Measurements from ENCODE around the gene IMMP2L.
"Not testable (repeated sequence)": the region's sequence is repeated elsewhere in the genome, so short reads cannot be mapped to it uniquely, and the experiment has no call there.

Gene IMMP2L

DNA sequence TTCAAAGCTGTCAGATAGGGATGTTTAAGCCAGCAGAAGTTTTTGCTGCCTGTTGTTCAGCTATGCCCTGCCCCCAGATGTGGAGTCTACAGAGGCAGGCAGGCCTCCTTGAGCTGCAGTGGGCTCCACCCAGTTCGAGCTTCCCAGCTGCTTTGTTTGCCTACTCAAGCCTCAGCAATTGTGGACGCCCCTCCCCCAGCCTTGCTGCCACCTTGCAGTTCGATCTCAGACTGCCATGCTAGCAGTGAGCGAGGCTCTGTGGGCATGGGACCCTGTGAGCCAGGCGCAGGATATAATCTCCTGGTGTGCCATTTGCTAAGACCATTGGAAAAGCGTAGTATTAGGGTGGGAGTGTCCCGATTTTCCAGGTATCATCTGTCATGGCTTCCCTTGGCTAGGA is 901.7 kb downstream of the IMMP2L start:
- DNase-seq: not testable (repeated sequence)

DNA sequence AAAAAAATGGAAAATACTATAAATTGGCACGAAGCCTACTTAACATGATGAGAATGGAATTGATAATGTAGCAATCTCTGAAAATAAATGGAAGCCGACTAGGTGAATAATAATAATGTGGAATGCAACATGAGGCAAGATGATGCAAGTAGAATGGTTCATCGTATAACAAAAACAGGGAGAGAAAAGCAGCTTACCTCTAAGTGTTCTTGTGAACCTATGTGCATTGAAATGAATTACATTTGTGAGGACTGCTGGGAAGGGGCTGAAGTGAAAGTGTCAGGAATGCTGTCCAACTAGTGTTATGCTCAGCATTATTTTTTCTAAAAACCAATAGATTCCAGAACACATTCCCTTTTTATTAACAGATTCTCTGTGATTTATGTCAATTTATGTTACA is 912.0 kb downstream of the IMMP2L start:
- DNase-seq: no peak

DNA sequence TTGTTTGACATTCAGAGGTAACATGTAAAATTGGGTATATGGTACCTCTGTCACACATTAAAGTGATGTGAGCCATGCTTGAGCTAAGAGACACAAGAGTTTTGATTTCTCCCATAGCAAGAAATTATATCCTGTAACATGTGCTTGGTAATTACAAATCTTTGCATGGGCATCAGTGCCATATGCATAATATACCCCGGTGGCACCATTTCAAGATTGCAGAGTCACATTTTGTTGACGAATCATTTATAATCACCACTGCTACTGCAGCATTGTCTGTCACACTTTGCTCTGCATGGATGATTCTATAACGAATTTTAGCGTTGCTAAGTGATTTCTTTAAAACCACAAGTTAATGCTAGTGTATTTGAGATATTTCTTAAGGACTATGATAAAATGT is 915.0 kb downstream of the IMMP2L start:
- DNase-seq: no peak

DNA sequence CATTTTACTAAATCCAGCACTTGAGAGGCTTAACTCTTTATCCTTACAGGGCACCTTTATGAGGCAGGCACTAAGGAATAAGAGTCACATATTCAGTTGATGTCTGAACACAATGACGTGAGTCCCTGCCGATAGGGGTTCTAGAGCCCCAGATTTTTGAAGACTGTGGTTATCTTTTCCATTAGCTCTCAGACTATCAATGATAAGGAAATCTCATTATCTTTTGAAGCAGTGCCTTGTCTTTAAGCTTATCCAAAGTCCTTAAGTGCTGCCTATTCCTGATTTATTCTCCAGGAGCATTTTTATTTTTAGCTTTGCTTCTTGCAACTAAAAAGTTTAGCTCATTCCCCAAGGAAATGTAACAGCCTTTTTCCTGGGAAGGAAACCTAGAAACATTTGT is 915.5 kb downstream of the IMMP2L start:
- DNase-seq: no peak

DNA sequence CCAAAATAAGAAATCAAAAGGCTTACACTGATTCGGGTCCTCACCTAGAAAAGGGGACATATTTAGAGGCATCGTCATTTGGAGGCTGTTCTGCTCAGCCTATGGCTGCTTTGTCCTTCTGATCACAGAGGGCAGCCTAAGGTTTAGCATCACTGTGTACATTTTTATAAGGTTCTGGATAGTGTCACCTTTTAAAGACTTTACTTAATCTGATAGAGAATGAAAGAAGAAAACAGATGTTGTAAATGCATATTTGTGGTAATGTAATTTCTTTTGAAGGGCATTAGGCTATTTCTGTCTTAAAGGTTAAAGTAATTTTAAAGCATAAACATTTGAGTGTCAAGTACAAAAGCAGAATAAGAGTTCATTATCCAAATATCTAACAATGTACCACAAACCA is 916.7 kb downstream of the IMMP2L start:
- DNase-seq: no peak

DNA sequence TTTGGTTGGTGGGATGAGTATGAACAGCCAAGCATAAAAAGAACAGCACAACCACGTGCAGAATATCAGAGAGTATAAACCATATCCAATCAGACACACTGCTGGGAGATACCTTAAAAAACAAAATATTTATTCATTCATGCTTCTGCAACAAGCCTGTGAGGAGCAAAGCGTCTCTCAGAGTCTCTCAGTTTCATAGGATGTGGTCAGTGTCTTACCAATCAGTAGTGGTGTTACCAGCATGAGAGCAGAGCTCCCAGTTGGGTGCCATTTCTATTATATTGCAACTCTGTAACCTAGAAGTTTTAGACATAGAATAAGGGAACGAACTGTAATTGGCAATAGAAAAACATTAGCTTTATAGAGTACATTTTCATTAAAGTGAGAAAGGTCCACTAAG is 917.2 kb downstream of the IMMP2L start:
- no peak for DNase-seq

DNA sequence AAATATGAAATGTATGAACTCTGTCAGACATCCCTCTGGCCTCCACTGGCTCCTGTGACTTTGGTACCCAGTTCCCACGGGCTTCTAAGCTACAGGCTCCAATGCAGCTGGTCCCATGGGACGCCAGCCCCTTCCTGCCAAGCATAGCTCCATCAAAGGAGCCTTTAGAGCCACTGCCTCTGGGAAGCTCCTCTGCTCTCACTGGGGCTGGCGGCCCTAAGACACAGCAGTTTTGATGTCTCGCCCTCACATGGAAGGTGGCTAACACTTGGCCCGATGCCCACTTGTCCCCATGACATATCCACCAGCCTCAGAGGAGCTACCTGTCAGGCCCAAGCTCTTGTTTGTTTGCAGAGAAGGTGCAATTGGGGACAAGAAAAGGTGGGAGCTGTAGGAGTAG is 925.0 kb downstream of the IMMP2L start:
- DNase-seq: no peak

DNA sequence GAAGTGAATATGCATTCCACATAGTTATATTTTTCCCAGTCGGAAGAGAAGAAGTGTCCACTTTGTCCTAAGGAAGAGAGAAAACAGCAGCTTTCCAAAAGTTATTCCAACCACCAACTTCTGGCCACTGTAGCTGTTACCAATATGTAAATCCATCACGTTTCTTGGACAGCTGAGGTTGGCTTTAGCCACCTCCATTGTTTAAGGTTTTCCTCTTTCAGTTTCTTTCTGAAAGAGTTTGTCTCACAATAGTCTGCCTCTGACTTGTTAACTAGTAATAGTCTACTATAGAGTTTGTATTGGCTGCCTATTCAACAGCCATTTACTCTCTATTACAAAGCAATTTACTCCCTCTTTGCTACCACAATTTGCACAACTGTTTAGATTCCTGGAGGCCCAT is 929.0 kb downstream of the IMMP2L start:
- DNase-seq: no peak

DNA sequence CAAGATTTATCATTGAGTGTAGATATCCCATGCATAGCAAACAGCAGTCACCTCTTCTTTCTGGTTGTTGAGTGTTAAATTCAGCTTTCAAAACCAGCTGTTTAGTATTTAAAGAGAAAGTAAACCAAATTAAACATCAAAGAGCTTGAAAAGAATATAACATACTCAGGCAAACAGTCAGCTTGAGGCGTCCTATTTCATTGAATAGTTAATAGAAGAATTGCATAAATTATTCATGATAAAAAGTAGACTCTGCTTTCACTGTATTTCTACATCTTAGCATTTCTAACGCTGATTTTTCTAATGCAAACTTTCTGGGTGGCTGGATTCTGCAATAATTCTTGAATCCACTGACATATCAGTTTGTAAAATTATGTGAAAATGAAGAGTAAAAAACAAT is 935.9 kb downstream of the IMMP2L start:
- DNase-seq: no peak

DNA sequence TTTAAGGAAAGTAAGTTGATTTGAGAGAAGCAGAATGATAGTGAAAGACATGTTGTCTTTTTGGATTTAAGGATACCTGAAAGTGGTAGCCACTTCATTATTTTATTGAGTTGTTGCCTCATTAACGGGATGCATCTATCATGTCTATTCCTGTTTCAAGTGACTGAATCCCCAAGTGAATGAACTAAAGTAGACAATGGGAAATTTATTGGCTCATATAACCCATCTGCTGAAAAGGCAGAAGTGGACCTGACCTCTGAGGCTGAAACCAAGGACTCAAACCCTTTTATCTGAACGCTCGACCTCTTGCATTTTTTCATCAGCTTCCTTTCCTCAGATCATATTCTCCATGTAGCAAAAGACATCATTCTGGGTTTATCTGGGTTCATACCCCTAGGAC is 937.0 kb downstream of the IMMP2L start:
- no peak for DNase-seq

DNA sequence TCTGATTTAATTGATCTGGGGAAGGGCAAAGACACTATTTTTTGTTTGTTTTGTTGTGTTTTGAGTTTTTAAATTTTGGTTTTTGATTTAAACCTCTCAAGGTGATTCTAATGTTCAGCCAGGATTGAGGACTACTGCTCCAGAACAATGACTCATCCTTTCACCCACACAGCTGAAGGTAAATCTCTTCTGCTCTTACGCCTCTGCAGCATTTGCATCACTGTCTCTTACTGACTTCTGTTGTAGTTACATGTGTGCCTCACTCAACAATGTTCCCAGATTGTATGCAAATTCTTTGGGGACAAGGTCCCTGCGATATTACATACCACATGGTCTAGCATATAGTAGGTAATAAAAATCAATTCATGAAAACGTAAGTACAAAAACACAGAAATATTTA is 938.9 kb downstream of the IMMP2L start:
- DNase-seq: no peak

DNA sequence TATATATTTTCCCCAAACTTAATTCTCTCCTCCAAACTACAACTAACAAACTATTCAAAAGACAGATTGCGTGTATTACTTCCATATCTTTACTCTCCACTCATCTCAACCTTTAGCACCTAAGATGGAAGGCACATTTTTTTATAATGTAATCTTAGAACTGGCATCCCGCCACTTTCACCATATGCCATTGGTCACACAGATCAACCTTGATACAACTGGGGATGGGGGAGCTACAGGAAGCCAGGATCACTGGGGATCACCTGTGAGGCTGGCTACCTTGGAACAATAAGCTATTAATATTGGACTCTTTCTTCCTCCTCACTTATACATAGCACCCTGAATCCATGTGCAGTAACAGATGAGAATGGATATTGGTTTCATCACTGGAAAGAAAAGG is 941.0 kb downstream of the IMMP2L start:
- no peak for DNase-seq

DNA sequence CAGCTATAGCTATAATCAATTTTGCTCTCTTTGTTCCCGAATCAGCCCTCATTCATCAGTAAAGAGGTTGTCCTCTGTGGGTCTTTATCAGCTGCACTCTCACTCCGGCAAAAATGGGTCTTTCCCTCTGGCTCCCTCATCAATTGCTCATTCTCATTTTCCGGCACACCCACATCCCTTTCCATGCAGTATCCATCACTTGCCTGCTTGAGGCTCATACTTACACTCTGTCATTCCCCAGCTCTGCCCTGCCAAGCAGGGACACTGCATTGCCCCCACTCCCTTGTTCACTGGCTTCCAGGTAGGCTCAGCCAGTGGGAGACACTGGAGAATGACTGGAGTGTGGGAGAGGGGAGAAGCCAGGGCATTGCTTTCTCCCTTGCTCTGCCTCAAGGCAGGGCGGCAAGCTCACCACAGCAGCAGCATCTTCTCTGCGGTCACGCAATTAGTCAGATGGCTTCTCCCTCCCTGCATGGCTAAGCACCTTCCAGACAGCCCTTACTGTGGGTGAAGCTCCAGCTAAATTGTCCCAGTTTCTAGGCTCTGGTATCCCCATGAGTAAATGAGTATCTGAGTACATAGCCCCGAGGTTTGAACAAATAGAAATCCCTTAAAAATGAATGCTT is 942.1 kb downstream of the IMMP2L start:
- no peak for DNase-seq
